Measurements from ENCODE around the gene XYLT2. TPM values are rescaled to one million over a fixed set of nuclear protein-coding genes. Genes with fewer than 3 reads are reported as not detected.

The XYLT2 gene
- total and polyA plus RNA-seq, 2 of the 13 experiments (the other 11 are each of a cell fraction or from before 2014, with no cell fraction given): 17.0 to 22.1 TPM

- TF ChIP-seq ZBTB46 (CRISPR knock-in tag; IDR thresholded peaks at IDR 0.05; ENCODE audit: borderline replicate concordance) (no peak), ZNF230 (CRISPR knock-in tag; IDR thresholded peaks at IDR 0.05) (0 out of 2 replicates have a peak, but pooled peaks have one; percentile 40), ZNF253 (CRISPR knock-in tag; IDR thresholded peaks at IDR 0.05; ENCODE audit: borderline replicate concordance) (no peak), FOXJ3 (CRISPR knock-in tag; IDR thresholded peaks at IDR 0.05; ENCODE audit: borderline replicate concordance) (no peak), MEF2D (CRISPR knock-in tag; IDR thresholded peaks at IDR 0.05) (peak; percentile 59; the same call in 1 of the 2 replicates), AGO1 (IDR thresholded peaks at IDR 0.05; ENCODE audit: low read depth, low read length, poor library complexity, severe bottlenecking) (no peak), BHLHE40 (IDR thresholded peaks at IDR 0.05; ENCODE audit: low read length) (0 out of 2 replicates have a peak, but pooled peaks have one; percentile 3), ZNF20 (CRISPR knock-in tag; IDR thresholded peaks at IDR 0.05) (no peak), PRPF4 (IDR thresholded peaks at IDR 0.05; ENCODE audit: low read depth, low read length, poor library complexity, severe bottlenecking) (no peak), IKZF1 (IDR thresholded peaks at IDR 0.05) (no peak), BATF2 (CRISPR knock-in tag; IDR thresholded peaks at IDR 0.05) (0 out of 2 replicates have a peak, but pooled peaks have one; percentile 30), HNF1A (IDR thresholded peaks at IDR 0.05; ENCODE audit: low read depth) (no peak), HNF1A (CRISPR knock-in tag; IDR thresholded peaks at IDR 0.05; ENCODE audit: borderline replicate concordance) (peak; percentile 5; the same call in 1 of the 2 replicates), ZNF260 (CRISPR knock-in tag; IDR thresholded peaks at IDR 0.05; ENCODE audit: borderline replicate concordance, low read depth) (no peak), ZBTB44 (CRISPR knock-in tag; IDR thresholded peaks at IDR 0.05) (0 out of 2 replicates have a peak, but pooled peaks have one; percentile 37), SMARCE1 (IDR thresholded peaks at IDR 0.05; ENCODE audit: borderline replicate concordance) (no peak), CBFB (CRISPR knock-in tag; IDR thresholded peaks at IDR 0.05) (no peak; the same call in 1 of the 2 replicates), ZNF878 (CRISPR knock-in tag; IDR thresholded peaks at IDR 0.05) (no peak)
- TF ChIP-seq, protein P1, sequence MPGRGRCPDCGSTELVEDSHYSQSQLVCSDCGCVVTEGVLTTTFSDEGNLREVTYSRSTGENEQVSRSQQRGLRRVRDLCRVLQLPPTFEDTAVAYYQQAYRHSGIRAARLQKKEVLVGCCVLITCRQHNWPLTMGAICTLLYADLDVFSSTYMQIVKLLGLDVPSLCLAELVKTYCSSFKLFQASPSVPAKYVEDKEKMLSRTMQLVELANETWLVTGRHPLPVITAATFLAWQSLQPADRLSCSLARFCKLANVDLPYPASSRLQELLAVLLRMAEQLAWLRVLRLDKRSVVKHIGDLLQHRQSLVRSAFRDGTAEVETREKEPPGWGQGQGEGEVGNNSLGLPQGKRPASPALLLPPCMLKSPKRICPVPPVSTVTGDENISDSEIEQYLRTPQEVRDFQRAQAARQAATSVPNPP (CRISPR knock-in tag; IDR thresholded peaks at IDR 0.05): peak; percentile 66; the same call in 1 of the 2 replicates
Observed at GRCh38 chr17:50345432-50346312, at the start of gene XYLT2 (continued).

Measured in HepG2 (cell line).